Loucy (cell line): Measurements from ENCODE around the gene COL6A2.

Experiments used
- EZH2phosphoT487 ChIP-seq: fragments of 200-600 bp; IDR thresholded peaks from 2 replicates; pipeline ENCODE4 v1.6.1; 2018; ENCODE audit warnings: antibody characterized with exemption, mild to moderate bottlenecking, moderate library complexity, borderline replicate concordance
- TF ChIP-seq, protein P1 (sequence below): fragments of 200-600 bp; sonication (generic); conservative IDR thresholded peaks from 2 replicates; pipeline ENCODE4 v1.5.1; 2014; ENCODE audit warnings: mild to moderate bottlenecking, antibody characterized with exemption, low read length

- TF ChIP-seq, protein P1, sequence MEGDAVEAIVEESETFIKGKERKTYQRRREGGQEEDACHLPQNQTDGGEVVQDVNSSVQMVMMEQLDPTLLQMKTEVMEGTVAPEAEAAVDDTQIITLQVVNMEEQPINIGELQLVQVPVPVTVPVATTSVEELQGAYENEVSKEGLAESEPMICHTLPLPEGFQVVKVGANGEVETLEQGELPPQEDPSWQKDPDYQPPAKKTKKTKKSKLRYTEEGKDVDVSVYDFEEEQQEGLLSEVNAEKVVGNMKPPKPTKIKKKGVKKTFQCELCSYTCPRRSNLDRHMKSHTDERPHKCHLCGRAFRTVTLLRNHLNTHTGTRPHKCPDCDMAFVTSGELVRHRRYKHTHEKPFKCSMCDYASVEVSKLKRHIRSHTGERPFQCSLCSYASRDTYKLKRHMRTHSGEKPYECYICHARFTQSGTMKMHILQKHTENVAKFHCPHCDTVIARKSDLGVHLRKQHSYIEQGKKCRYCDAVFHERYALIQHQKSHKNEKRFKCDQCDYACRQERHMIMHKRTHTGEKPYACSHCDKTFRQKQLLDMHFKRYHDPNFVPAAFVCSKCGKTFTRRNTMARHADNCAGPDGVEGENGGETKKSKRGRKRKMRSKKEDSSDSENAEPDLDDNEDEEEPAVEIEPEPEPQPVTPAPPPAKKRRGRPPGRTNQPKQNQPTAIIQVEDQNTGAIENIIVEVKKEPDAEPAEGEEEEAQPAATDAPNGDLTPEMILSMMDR = no peak
- TF ChIP-seq EZH2phosphoT487 = no peak
These were observed 64.0 kb downstream of the COL6A2 start for GRCh38 chr21:46161633-46162592.
